ENCODE measurements around the gene PRKCZ.

GRCh38 chr1:2043886-2044285 is 6.3 kb upstream of the PRKCZ start:
- TF ChIP-seq CTCF (conservative IDR thresholded peaks at IDR 0.05; ENCODE audit: low read depth, low read length) = no peak
- TF ChIP-seq EZH2phosphoT487 (IDR thresholded peaks at IDR 0.05; ENCODE audit: borderline replicate concordance, low read length) = no peak
- TF ChIP-seq EZH2 (IDR thresholded peaks at IDR 0.05; ENCODE audit: low read length, unreplicated experiment) = no peak

All from PC-3 (cell line).